ENCODE data around the gene WNK4. TPM values are rescaled to one million over a fixed set of nuclear protein-coding genes. Genes with fewer than 3 reads are reported as not detected.

Gene WNK4
- total RNA-seq, 1 donor from 2014 or later: 8.9 TPM

DNA sequence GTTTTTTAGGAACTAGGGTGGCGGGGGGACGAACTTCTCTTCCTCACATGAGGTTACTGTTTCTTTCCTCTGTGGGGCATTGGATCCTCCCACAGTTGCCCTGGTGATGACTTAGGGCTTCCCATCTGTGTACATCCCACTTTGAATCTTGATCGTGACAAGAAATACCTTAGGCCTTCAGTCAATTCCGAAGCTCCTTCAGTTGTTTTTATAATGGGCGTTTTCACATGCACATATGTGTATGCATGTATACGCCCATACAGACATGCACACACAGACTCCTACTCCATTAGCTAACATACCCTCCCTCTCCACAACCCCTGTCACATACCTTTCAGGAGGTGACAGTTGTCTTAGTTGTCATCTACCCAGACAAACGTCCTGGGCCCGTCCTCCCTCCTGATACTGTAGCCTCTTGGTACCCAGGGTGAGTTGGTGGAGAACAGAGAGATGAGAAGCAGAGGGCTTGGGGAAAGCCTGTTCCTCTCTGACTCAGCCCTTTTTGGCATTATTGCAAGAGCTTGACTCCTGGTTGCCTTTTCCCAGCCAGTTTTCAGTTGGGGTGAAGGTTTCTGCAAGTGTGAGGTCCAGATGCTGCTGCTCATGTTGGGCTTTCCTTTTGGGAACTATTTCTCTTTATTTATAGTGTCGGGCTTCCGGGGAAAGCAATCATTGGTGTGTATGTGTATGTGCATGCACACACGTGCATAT, 61.7 kb downstream of the WNK4 start:
- Mint-ChIP-seq H3K4me1 (ENCODE audit: unreplicated experiment) (no peaks in the 10 kb centered on the region), H3K27ac (ENCODE audit: unreplicated experiment) (peak overlapping the region; percentile 22), H3K36me3 (ENCODE audit: low read depth, unreplicated experiment) (peaks cover 47% of the 10 kb centered on the region), H3K27me3 (ENCODE audit: unreplicated experiment) (no peaks in the 10 kb centered on the region), H3K9me3 (ENCODE audit: unreplicated experiment) (no peaks in the 10 kb centered on the region), H3K4me3 (ENCODE audit: unreplicated experiment) (no peak overlapping the region)
- TF ChIP-seq, protein P1, sequence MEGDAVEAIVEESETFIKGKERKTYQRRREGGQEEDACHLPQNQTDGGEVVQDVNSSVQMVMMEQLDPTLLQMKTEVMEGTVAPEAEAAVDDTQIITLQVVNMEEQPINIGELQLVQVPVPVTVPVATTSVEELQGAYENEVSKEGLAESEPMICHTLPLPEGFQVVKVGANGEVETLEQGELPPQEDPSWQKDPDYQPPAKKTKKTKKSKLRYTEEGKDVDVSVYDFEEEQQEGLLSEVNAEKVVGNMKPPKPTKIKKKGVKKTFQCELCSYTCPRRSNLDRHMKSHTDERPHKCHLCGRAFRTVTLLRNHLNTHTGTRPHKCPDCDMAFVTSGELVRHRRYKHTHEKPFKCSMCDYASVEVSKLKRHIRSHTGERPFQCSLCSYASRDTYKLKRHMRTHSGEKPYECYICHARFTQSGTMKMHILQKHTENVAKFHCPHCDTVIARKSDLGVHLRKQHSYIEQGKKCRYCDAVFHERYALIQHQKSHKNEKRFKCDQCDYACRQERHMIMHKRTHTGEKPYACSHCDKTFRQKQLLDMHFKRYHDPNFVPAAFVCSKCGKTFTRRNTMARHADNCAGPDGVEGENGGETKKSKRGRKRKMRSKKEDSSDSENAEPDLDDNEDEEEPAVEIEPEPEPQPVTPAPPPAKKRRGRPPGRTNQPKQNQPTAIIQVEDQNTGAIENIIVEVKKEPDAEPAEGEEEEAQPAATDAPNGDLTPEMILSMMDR (IDR thresholded peaks at IDR 0.05; ENCODE audit: unreplicated experiment): no peak
- no peak for DNase-seq (ENCODE audit: low spot score)

DNA sequence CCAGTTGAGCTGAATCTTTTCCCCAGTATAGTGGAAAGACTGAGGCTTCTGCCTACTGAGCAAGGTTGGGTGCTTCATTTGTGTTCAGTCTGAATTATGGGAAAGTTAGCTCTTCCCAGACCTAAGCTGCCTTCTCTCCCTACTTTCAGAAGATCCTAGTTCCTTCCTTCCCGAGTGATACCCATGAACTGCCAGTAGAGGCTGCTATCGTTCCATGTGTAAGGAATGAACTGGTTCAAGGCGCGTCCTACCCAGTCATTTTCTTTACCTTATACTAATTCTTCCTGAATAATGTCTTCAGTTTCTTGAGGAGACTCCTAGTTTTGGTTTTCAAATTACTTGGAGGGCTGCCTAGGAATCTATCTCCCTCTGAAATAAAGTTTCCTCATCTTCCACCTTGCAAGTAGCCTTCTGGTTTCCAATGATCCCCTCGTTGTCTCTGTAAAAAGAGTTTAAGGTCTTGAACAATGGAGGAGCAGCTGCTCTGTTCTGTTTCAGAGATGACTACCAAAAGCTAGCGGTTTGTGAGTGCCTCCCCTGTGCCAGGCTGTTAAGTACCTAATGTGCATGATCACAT, 63.0 kb downstream of the WNK4 start:
- Mint-ChIP-seq H3K36me3 (ENCODE audit: low read depth, unreplicated experiment) (peaks cover 42% of the 10 kb centered on the region), H3K9me3 (ENCODE audit: unreplicated experiment) (no peaks in the 10 kb centered on the region), H3K4me1 (ENCODE audit: unreplicated experiment) (no peaks in the 10 kb centered on the region), H3K27me3 (ENCODE audit: unreplicated experiment) (no peaks in the 10 kb centered on the region), H3K27ac (ENCODE audit: unreplicated experiment) (no peak overlapping the region), H3K4me3 (ENCODE audit: unreplicated experiment) (peak overlapping the region; percentile 21)
- DNase-seq (ENCODE audit: low spot score): peak; percentile 48
- TF ChIP-seq, protein P1 (IDR thresholded peaks at IDR 0.05; ENCODE audit: unreplicated experiment): peak; percentile 57

DNA sequence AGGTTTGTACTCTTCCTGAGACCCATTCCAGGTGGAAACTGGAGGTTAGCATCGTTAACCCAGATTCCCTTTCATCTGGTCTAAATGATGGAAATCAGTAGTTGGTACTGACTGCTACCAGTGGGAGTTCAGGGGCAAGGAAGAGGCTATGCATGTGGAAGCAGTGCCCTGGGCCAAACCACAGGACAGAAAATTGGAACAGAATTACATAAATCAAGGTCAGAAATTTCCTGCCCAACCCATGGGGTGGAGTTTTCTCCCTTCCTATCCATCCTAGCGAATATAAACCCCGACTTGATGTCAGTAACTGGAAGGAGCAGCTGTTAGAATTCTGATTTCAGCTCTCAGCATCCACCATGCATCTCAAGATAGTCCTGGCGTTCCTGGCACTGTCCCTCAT, 63.9 kb downstream of the WNK4 start, which contains the start of gene AOC2:
AOC2 (plus strand) TSS at position 310 of the 400 bp plus-strand sequence; CDS start at position 357, 47 bp downstream.
- Mint-ChIP-seq H3K36me3 (ENCODE audit: low read depth, unreplicated experiment) (peaks cover 33% of the 10 kb centered on the region), H3K27me3 (ENCODE audit: unreplicated experiment) (no peaks in the 10 kb centered on the region), H3K27ac (ENCODE audit: unreplicated experiment) (no peak within 1 kb of the TSS), H3K9me3 (ENCODE audit: unreplicated experiment) (no peaks in the 10 kb centered on the region), H3K4me3 (ENCODE audit: unreplicated experiment) (peak within 1 kb of the TSS; percentile 21), H3K4me1 (ENCODE audit: unreplicated experiment) (no peaks in the 10 kb centered on the region)
- TF ChIP-seq, protein P1 (IDR thresholded peaks at IDR 0.05; ENCODE audit: unreplicated experiment): no peak
- DNase-seq (ENCODE audit: low spot score): no peak

DNA sequence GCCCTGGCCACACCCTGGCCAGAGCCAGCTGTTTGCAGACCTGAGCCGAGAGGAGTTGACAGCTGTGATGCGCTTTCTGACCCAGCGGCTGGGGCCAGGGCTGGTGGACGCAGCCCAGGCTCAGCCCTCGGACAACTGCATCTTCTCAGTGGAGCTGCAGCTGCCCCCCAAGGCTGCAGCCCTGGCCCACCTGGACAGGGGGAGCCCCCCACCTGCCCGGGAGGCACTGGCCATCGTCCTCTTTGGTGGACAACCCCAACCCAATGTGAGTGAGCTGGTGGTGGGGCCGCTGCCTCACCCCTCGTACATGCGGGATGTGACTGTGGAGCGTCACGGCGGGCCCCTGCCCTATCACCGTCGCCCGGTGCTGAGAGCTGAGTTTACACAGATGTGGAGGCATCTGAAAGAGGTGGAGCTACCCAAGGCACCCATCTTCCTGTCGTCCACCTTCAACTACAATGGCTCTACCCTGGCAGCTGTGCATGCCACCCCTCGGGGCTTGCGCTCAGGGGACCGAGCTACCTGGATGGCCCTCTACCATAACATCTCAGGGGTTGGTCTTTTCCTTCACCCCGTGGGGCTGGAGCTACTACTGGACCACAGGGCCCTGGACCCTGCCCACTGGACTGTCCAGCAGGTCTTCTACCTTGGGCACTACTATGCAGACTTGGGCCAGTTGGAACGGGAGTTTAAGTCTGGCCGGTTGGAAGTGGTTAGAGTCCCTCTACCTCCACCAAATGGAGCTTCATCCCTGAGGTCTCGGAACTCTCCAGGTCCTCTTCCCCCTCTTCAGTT, 64.5 kb downstream of the WNK4 start:
- no peak overlapping the region for H3K4me3 Mint-ChIP-seq (ENCODE audit: unreplicated experiment)
- TF ChIP-seq, protein P1 (IDR thresholded peaks at IDR 0.05; ENCODE audit: unreplicated experiment): no peak
- DNase-seq (ENCODE audit: low spot score): no peak
- no peaks in the 10 kb centered on the region for H3K9me3 Mint-ChIP-seq (ENCODE audit: unreplicated experiment)
- peaks cover 30% of the 10 kb centered on the region for H3K36me3 Mint-ChIP-seq (ENCODE audit: low read depth, unreplicated experiment)
- H3K27me3 Mint-ChIP-seq (ENCODE audit: unreplicated experiment): peaks cover under 1% of the 10 kb centered on the region
- no peaks in the 10 kb centered on the region for H3K4me1 Mint-ChIP-seq (ENCODE audit: unreplicated experiment)
- H3K27ac Mint-ChIP-seq (ENCODE audit: unreplicated experiment): no peak overlapping the region
